Ascending aorta (tissue), 2 donors: Measurements from ENCODE around the gene TAS2R20. TPM values are rescaled to one million over a fixed set of nuclear protein-coding genes. Genes with fewer than 3 reads are reported as not detected.
A peak's percentile ranks its signal among the peaks of the same experiment; 100 is the strongest.

ENCODE experiments used
- DNase-seq, 2 donors: peaks; one replicate each; pipeline ENCODE4 v3.0.0-alpha.2; 2019; ENCODE audit warnings: low spot score in 2 of 2
- H3K27ac ChIP-seq, 2 donors: fragments of 200-600 bp; sonication (generic); one replicate each; pipeline ENCODE4 v1.5.1; 2016 to 2017; ENCODE audit warnings: mild to moderate bottlenecking in 1 of 2
- H3K27me3 ChIP-seq: fragments of 200-600 bp; sonication (generic); one replicate; pipeline ENCODE4 v1.5.1; 2017
- H3K36me3 ChIP-seq, 2 donors: fragments of 200-600 bp; sonication (generic); one replicate each; pipeline ENCODE4 v1.5.1; 2016
- H3K4me1 ChIP-seq, 2 donors: fragments of 200-600 bp; sonication (generic); one replicate each; pipeline ENCODE4 v1.5.1; 2016 to 2017; ENCODE audit warnings: mild to moderate bottlenecking in 1 of 2
- H3K4me3 ChIP-seq, 2 donors: fragments of 200-600 bp; sonication (generic); one replicate each; pipeline ENCODE4 v1.5.1; 2016 to 2017; ENCODE audit warnings: mild to moderate bottlenecking in 1 of 2
- H3K9me3 ChIP-seq, 2 donors: fragments of 200-600 bp; sonication (generic); one replicate each; pipeline ENCODE4 v1.5.1; 2016
- intact Hi-C: fragments of 100-400 bp; cut with DNase I; formaldehyde crosslinking; loops from one replicate; pipeline ENCODE4 v1.15.1; 2023
- total RNA-seq: library from RNA; depleted of rRNA; stranded (reverse); fragments of >200 nt; gene quantifications from one replicate; pipeline ENCODE4 v1.1.0, GENCODE V29; 2016
- TF ChIP-seq, protein P1 (sequence below), 3 experiments: fragments of 200-600 bp in 2 of 3; fragments of 450-650 bp in 1 of 3; sonication (generic) in 2 of 3; IDR thresholded peaks; one replicate each; pipeline ENCODE4 v1.5.1; 2016 to 2019; ENCODE audit warnings: antibody characterized with exemption in 3 of 3, mild to moderate bottlenecking in 1 of 3, moderate library complexity in 1 of 3

Gene TAS2R20
- total RNA-seq, 1 donor from 2014 or later, result 4.7 TPM

DNA sequence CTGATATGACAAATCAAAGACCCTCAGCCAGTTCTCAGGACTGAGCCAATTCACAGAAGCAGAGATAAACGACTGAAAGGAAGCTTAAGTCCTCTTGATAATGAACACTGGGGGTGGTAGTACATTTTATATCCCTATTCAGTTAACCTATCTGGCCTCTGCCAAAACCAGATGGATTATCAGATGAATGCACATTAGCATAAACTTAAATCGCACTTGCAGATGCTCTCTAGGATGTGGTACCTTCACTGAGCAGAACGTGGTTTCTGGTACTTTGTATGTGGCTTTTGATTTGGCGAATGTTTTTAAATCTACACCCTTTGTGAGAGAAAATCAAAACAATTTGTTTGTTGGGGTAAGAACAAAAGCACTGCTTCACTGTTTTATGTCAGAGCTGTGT, 37.9 kb downstream of the TAS2R20 start:
- TF ChIP-seq, protein P1, sequence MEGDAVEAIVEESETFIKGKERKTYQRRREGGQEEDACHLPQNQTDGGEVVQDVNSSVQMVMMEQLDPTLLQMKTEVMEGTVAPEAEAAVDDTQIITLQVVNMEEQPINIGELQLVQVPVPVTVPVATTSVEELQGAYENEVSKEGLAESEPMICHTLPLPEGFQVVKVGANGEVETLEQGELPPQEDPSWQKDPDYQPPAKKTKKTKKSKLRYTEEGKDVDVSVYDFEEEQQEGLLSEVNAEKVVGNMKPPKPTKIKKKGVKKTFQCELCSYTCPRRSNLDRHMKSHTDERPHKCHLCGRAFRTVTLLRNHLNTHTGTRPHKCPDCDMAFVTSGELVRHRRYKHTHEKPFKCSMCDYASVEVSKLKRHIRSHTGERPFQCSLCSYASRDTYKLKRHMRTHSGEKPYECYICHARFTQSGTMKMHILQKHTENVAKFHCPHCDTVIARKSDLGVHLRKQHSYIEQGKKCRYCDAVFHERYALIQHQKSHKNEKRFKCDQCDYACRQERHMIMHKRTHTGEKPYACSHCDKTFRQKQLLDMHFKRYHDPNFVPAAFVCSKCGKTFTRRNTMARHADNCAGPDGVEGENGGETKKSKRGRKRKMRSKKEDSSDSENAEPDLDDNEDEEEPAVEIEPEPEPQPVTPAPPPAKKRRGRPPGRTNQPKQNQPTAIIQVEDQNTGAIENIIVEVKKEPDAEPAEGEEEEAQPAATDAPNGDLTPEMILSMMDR (IDR thresholded peaks at IDR 0.05), result no peak
- H3K4me1 ChIP-seq, result no peaks in the 10 kb centered on the region
- peaks cover 0 to 13% of the 10 kb centered on the region in 2 donors for H3K9me3 ChIP-seq
- DNase-seq, result no peak
- intact Hi-C loops, result no loop called here
- no peak overlapping the region for H3K4me3 ChIP-seq
- H3K36me3 ChIP-seq, result no peaks in the 10 kb centered on the region
- no peaks in the 10 kb centered on the region for H3K27me3 ChIP-seq
- no peak overlapping the region for H3K27ac ChIP-seq

DNA sequence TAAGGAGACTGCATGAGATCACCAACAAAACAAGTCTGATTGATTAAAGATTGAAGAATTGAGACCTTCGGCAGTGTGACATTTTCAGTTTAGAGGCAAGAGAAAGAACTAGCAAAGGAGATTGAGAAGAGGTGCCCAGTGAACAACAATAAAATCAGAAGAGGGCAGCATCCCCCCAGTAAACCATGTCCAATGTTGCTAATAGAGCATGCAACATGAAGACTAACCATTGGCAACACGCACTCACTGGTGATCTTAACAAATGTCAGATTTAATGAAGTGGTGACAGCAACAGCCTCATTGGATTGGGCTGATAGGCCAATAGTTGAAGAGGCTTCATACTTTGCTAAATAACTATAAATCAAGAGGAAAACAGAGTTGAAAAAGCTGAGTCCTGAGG, 38.3 kb downstream of the TAS2R20 start:
- H3K27ac ChIP-seq, result no peak overlapping the region
- no peaks in the 10 kb centered on the region for H3K36me3 ChIP-seq
- peaks cover 0 to 17% of the 10 kb centered on the region in 2 donors for H3K9me3 ChIP-seq
- intact Hi-C loops, result no loop called here
- no peak for DNase-seq
- no peaks in the 10 kb centered on the region for H3K27me3 ChIP-seq
- TF ChIP-seq, protein P1 (IDR thresholded peaks at IDR 0.05), result no peak
- H3K4me3 ChIP-seq, result no peak overlapping the region
- H3K4me1 ChIP-seq, result no peaks in the 10 kb centered on the region

DNA sequence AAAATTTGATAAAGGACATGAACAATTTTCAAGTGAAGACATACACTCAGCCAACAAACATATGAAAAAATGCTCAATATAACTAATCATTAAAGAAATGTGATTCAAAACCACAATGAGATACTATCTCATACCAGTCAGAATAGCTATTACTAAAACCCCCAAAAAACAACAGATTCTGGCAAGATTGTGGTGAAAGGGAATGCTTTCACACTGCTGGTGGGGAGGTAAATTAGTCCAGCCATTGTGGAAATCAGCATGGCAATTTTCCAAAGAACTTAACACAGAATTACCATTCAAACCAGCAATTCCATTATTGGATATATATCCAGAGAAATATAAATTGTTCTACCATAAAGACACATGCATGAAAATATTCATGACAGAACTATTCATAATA, 40.4 kb downstream of the TAS2R20 start:
- Histone ChIP-seq H3K36me3 (no peaks in the 10 kb centered on the region), H3K4me1 (no peaks in the 10 kb centered on the region), H3K27me3 (no peaks in the 10 kb centered on the region), H3K9me3 (peaks cover 0 to 28% of the 10 kb centered on the region in 2 donors), H3K27ac (no peak overlapping the region), H3K4me3 (no peak overlapping the region)
- intact Hi-C loops, result no loop called here
- TF ChIP-seq, protein P1 (IDR thresholded peaks at IDR 0.05), result no peak
- no peak for DNase-seq

DNA sequence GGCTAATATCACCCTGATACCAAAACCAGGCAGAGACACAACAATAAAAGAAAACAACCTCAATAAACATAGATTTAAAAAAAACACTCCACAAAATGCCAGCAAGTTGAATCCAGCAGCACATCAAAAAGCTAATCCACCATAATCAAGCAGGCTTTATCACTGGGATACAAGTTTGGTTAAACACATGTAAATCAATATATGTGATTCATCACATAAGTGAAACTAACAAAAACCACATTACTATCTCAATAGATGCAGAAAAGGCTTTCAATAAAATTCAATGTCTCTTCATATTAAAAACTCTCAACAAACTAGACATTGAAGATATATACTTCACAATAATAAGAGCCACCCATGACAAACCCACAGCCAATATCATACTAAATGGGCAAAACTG, 42.0 kb downstream of the TAS2R20 start:
- TF ChIP-seq, protein P1 (IDR thresholded peaks at IDR 0.05), result no peak
- no peak overlapping the region for H3K4me3 ChIP-seq
- H3K27me3 ChIP-seq, result no peaks in the 10 kb centered on the region
- peaks cover 0 to 28% of the 10 kb centered on the region in 2 donors for H3K9me3 ChIP-seq
- DNase-seq, result no peak
- no peaks in the 10 kb centered on the region for H3K4me1 ChIP-seq
- intact Hi-C loops, result no loop called here
- no peak overlapping the region for H3K27ac ChIP-seq
- H3K36me3 ChIP-seq, result no peaks in the 10 kb centered on the region

DNA sequence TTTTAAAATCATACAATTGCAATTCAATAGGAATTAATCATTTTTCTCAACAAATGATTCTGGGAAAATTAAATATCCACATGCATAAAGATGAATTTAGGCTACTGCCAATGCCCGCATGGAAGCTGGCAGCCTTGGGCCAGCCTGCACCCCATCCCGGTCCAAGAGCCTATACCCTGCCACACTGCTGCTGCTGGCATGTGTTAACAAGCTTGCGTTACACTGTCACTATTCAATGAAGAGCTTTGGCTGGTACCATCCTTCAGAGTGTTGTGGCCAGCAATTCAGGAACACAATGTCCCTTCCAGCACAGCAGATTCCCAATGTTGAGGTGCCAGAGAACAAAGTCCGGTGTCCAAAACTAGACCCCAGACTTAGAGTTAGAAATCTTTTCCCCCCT, 45.5 kb downstream of the TAS2R20 start:
- no peak overlapping the region for H3K4me3 ChIP-seq
- intact Hi-C loops, result no loop called here

More for the DNA sequence above, 45.5 kb downstream of the TAS2R20 start:
- Histone ChIP-seq H3K27ac (peak overlapping the region in 1 of 2 donors; percentile 9), H3K9me3 (peaks cover 0 to 28% of the 10 kb centered on the region in 2 donors), H3K27me3 (no peaks in the 10 kb centered on the region), H3K4me1 (no peaks in the 10 kb centered on the region), H3K36me3 (no peaks in the 10 kb centered on the region)
- TF ChIP-seq, protein P1 (IDR thresholded peaks at IDR 0.05), result no peak
- DNase-seq, result no peak

Other genes with a start within 250 kb of the TAS2R20 start
- gene TAS2R7, start 195.7 kb downstream of the TAS2R20 start, total RNA-seq, result not detected
- gene TAS2R8, start 191.0 kb downstream of the TAS2R20 start, total RNA-seq, result not detected
- not detected for gene TAS2R9, start 188.1 kb downstream of the TAS2R20 start, total RNA-seq
- gene TAS2R10, start 171.9 kb downstream of the TAS2R20 start, total RNA-seq, result not detected
- not detected for gene PRR4, start 148.8 kb downstream of the TAS2R20 start, total RNA-seq
- not detected for gene PRH1, start 114.0 kb downstream of the TAS2R20 start, total RNA-seq
- 1.4 TPM for gene TAS2R13, start 88.7 kb downstream of the TAS2R20 start, total RNA-seq
- gene PRH2, start 69.1 kb downstream of the TAS2R20 start, total RNA-seq, result not detected
- not detected for gene TAS2R14, start 59.0 kb downstream of the TAS2R20 start, total RNA-seq
- not detected for gene TAS2R50, start 11.4 kb downstream of the TAS2R20 start, total RNA-seq
- gene TAS2R19, start 24.3 kb upstream of the TAS2R20 start, total RNA-seq, result not detected
- not detected for gene TAS2R31, start 33.1 kb upstream of the TAS2R20 start, total RNA-seq
- gene TAS2R46, start 64.0 kb upstream of the TAS2R20 start, total RNA-seq, result 23.2 TPM
- gene TAS2R43, start 94.0 kb upstream of the TAS2R20 start, total RNA-seq, result not detected
- 3.6 TPM for gene TAS2R30, start 136.3 kb upstream of the TAS2R20 start, total RNA-seq
- 8.0 TPM for gene SMIM10L1, start 172.9 kb upstream of the TAS2R20 start, total RNA-seq
- gene TAS2R42, start 188.6 kb upstream of the TAS2R20 start, total RNA-seq, result not detected